Measurements from ENCODE around the gene AGRN.

AGRN gene

DNA sequence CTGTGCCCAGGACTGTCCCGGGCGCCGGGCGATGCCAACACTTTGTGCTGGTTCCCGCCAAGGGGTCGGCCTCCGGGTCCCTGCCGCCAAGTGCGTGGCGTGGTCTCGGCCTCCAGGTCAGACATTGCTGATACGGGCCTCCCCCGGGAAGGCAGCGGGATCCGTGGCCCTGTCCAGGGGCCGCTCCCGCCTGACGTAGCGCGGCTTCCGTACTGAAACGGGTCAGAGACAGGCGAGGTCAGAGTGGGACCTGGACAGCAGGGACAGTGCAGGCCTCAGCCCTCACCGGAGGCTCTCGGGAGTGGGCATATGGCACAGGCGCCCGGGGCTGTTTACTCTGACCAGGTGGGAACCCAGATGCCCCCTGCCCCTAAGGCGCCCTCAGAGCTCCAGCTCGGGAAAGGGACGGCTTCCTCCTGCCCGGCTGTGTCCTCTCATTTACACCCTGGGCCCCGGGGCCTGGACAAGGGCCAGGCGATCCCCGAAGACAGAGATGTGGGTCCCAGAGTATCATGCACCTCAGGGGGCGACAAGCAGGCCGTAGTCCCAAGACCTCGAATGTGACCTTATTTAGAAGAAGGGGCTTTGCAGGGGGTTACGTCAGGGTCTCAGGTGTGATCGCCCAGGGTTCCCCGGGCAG lies 63.0 kb downstream of the AGRN start:
- ATAC-seq: no peak
- TF ChIP-seq, protein P1, sequence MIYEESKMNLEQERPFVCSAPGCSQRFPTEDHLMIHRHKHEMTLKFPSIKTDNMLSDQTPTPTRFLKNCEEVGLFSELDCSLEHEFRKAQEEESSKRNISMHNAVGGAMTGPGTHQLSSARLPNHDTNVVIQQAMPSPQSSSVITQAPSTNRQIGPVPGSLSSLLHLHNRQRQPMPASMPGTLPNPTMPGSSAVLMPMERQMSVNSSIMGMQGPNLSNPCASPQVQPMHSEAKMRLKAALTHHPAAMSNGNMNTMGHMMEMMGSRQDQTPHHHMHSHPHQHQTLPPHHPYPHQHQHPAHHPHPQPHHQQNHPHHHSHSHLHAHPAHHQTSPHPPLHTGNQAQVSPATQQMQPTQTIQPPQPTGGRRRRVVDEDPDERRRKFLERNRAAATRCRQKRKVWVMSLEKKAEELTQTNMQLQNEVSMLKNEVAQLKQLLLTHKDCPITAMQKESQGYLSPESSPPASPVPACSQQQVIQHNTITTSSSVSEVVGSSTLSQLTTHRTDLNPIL (CRISPR knock-in tag; IDR thresholded peaks at IDR 0.05; ENCODE audit: low read depth): no peak
- TF ChIP-seq, protein P2, sequence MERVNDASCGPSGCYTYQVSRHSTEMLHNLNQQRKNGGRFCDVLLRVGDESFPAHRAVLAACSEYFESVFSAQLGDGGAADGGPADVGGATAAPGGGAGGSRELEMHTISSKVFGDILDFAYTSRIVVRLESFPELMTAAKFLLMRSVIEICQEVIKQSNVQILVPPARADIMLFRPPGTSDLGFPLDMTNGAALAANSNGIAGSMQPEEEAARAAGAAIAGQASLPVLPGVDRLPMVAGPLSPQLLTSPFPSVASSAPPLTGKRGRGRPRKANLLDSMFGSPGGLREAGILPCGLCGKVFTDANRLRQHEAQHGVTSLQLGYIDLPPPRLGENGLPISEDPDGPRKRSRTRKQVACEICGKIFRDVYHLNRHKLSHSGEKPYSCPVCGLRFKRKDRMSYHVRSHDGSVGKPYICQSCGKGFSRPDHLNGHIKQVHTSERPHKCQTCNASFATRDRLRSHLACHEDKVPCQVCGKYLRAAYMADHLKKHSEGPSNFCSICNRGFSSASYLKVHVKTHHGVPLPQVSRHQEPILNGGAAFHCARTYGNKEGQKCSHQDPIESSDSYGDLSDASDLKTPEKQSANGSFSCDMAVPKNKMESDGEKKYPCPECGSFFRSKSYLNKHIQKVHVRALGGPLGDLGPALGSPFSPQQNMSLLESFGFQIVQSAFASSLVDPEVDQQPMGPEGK (CRISPR knock-in tag; IDR thresholded peaks at IDR 0.05; ENCODE audit: borderline replicate concordance): no peak
- no peak for TF ChIP-seq ZNF70 (CRISPR knock-in tag; IDR thresholded peaks at IDR 0.05)
- TF ChIP-seq OSR1 (CRISPR knock-in tag; IDR thresholded peaks at IDR 0.05): no peak
- TF ChIP-seq TOX (CRISPR knock-in tag; IDR thresholded peaks at IDR 0.05; ENCODE audit: borderline replicate concordance): no peak
- TF ChIP-seq BACH2 (CRISPR knock-in tag; IDR thresholded peaks at IDR 0.05; ENCODE audit: borderline replicate concordance): no peak
- no peak for TF ChIP-seq ZFP30 (CRISPR knock-in tag; IDR thresholded peaks at IDR 0.05)
- TF ChIP-seq, protein P3, sequence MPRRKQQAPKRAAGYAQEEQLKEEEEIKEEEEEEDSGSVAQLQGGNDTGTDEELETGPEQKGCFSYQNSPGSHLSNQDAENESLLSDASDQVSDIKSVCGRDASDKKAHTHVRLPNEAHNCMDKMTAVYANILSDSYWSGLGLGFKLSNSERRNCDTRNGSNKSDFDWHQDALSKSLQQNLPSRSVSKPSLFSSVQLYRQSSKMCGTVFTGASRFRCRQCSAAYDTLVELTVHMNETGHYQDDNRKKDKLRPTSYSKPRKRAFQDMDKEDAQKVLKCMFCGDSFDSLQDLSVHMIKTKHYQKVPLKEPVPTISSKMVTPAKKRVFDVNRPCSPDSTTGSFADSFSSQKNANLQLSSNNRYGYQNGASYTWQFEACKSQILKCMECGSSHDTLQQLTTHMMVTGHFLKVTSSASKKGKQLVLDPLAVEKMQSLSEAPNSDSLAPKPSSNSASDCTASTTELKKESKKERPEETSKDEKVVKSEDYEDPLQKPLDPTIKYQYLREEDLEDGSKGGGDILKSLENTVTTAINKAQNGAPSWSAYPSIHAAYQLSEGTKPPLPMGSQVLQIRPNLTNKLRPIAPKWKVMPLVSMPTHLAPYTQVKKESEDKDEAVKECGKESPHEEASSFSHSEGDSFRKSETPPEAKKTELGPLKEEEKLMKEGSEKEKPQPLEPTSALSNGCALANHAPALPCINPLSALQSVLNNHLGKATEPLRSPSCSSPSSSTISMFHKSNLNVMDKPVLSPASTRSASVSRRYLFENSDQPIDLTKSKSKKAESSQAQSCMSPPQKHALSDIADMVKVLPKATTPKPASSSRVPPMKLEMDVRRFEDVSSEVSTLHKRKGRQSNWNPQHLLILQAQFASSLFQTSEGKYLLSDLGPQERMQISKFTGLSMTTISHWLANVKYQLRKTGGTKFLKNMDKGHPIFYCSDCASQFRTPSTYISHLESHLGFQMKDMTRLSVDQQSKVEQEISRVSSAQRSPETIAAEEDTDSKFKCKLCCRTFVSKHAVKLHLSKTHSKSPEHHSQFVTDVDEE (CRISPR knock-in tag; IDR thresholded peaks at IDR 0.05): no peak
- TF ChIP-seq ARNTL (CRISPR knock-in tag; IDR thresholded peaks at IDR 0.05; ENCODE audit: borderline replicate concordance, low read depth): no peak

DNA sequence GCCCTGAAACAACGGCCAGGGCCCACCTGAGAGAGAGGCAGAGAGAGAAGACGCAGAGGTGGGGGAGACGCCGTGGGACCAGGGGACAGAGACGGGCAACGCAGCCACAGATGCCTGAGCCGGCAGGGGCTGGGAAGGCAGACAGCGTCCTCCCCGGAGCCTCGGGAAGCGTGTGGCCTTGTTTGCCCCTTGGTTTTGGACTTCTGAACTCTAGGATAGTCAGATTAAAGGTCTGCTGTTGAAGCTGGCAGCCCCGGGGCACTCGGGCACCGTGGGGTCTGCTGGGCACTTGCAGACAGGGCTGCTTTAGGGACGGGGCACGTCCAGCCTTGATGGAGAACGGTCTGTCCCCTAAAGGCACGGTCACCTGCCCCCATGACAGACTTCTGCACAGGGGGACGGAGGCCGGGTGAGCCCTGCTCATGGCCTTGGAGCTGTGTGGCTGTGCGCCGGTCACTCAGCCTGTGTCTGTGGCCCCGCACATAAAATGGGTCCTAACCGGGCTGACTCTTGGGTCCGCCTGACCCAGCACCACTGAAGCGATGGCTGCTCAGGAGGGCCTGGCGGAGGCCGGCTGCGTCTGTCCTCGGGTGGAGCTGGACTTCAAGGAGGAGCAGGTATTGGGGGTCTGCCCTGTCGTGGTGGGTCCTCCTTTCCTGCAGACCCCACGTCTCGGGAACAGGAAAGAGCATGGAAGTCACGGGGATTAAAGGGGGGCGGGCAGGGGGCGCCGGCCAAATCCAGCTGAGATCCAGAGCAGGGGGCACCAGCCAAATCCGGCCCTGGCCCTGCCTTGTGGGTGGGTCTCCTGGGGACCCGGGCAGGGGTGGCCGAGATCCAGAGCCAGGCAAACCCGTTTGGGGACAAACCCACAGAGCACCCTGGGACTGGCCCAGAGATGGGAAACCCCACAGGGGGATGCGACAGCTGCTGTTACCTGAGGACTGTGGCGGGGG lies 63.8 kb downstream of the AGRN start:
- ATAC-seq: no peak
- TF ChIP-seq OSR1 (CRISPR knock-in tag; IDR thresholded peaks at IDR 0.05) (no peak), CSDC2 (CRISPR knock-in tag; IDR thresholded peaks at IDR 0.05) (no peak), BACH2 (CRISPR knock-in tag; IDR thresholded peaks at IDR 0.05; ENCODE audit: borderline replicate concordance) (no peak), RARB (CRISPR knock-in tag; IDR thresholded peaks at IDR 0.05) (no peak), ARNTL (CRISPR knock-in tag; IDR thresholded peaks at IDR 0.05; ENCODE audit: borderline replicate concordance, low read depth) (no peak), SNAI2 (CRISPR knock-in tag; IDR thresholded peaks at IDR 0.05) (no peak), ZC3H10 (CRISPR knock-in tag; IDR thresholded peaks at IDR 0.05) (no peak), ZFP3 (CRISPR knock-in tag; IDR thresholded peaks at IDR 0.05) (no peak), PPARA (CRISPR knock-in tag; IDR thresholded peaks at IDR 0.05; ENCODE audit: borderline replicate concordance) (no peak), ZFP30 (CRISPR knock-in tag; IDR thresholded peaks at IDR 0.05) (no peak), GLIS3 (CRISPR knock-in tag; IDR thresholded peaks at IDR 0.05) (no peak), ZNF8 (CRISPR knock-in tag; IDR thresholded peaks at IDR 0.05) (no peak)
- TF ChIP-seq, protein P2 (CRISPR knock-in tag; IDR thresholded peaks at IDR 0.05; ENCODE audit: borderline replicate concordance): no peak
- TF ChIP-seq, protein P3 (CRISPR knock-in tag; IDR thresholded peaks at IDR 0.05): no peak
- TF ChIP-seq, protein P4, sequence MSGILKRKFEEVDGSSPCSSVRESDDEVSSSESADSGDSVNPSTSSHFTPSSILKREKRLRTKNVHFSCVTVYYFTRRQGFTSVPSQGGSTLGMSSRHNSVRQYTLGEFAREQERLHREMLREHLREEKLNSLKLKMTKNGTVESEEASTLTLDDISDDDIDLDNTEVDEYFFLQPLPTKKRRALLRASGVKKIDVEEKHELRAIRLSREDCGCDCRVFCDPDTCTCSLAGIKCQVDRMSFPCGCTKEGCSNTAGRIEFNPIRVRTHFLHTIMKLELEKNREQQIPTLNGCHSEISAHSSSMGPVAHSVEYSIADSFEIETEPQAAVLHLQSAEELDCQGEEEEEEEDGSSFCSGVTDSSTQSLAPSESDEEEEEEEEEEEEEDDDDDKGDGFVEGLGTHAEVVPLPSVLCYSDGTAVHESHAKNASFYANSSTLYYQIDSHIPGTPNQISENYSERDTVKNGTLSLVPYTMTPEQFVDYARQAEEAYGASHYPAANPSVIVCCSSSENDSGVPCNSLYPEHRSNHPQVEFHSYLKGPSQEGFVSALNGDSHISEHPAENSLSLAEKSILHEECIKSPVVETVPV (CRISPR knock-in tag; IDR thresholded peaks at IDR 0.05): no peak
- TF ChIP-seq, protein P1 (CRISPR knock-in tag; IDR thresholded peaks at IDR 0.05; ENCODE audit: low read depth): no peak

Data from SK-N-SH treated with all-trans-retinoic acid at 6 μM for 48 hours (cell line).